ENCODE results near the gene CHRNA4. TPM values are rescaled to one million over a fixed set of nuclear protein-coding genes. Genes with fewer than 3 reads are reported as not detected.
"Not testable (repeated sequence)": the region's sequence is repeated elsewhere in the genome, so short reads cannot be mapped to it uniquely, and the experiment has no call there.

Gene CHRNA4
- total RNA-seq, 2 experiments from 2014 or later: not detected

- H3K4me1 Mint-ChIP-seq (ENCODE audit: low read depth): no peaks in the 10 kb centered on the region
- DNase-seq (no peak), ATAC-seq (no peak)
- peaks cover 8% of the 10 kb centered on the region for H3K9me3 Mint-ChIP-seq (ENCODE audit: insufficient read depth)
- H3K27ac Mint-ChIP-seq: no peak overlapping the region
- POLR2A ChIA-PET: no interaction called here
- H3K4me3 Mint-ChIP-seq: no peak overlapping the region
- CTCF ChIA-PET: interaction anchor here (2.9 to 3.3 kb wide), 2 partner anchors 71 to 157 kb away, joined by 25 read pairs; no protein-coding TSS in a partner anchor
- H3K27me3 Mint-ChIP-seq (ENCODE audit: low read depth): peaks cover 4% of the 10 kb centered on the region
- no peaks in the 10 kb centered on the region for H3K36me3 Mint-ChIP-seq (ENCODE audit: low read depth)
Measured at GRCh38 chr20:63380346-63380870, 19.3 kb upstream of the CHRNA4 start.

- H3K4me3 Mint-ChIP-seq; H3K4me1 Mint-ChIP-seq (ENCODE audit: low read depth); H3K27me3 Mint-ChIP-seq (ENCODE audit: low read depth); POLR2A ChIA-PET; DNase-seq; H3K9me3 Mint-ChIP-seq (ENCODE audit: insufficient read depth); H3K36me3 Mint-ChIP-seq (ENCODE audit: low read depth); H3K27ac Mint-ChIP-seq; ATAC-seq: not testable (repeated sequence)
- CTCF ChIA-PET: interaction anchor here (2.9 to 3.3 kb wide), 2 partner anchors 70 to 156 kb away, joined by 25 read pairs; no protein-coding TSS in a partner anchor
Measured at GRCh38 chr20:63379872-63380271, 18.7 kb upstream of the CHRNA4 start.

GRCh38 chr20:63379296-63379695 is 18.1 kb upstream of the CHRNA4 start:
- Mint-ChIP-seq H3K9me3 (ENCODE audit: insufficient read depth) (no peaks in the 10 kb centered on the region), H3K27me3 (ENCODE audit: low read depth) (peaks cover 4% of the 10 kb centered on the region), H3K4me3 (no peak overlapping the region), H3K36me3 (ENCODE audit: low read depth) (no peaks in the 10 kb centered on the region), H3K27ac (no peak overlapping the region), H3K4me1 (ENCODE audit: low read depth) (no peaks in the 10 kb centered on the region)
- ATAC-seq (no peak), DNase-seq (no peak)
- POLR2A ChIA-PET: no interaction called here
- CTCF ChIA-PET: interaction anchor here (2.3 kb wide), 1 partner anchor 69 kb away, joined by 7 read pairs; no protein-coding TSS in a partner anchor

GRCh38 chr20:63378626-63379025 is 17.5 kb upstream of the CHRNA4 start:
- Mint-ChIP-seq H3K36me3 (ENCODE audit: low read depth) (no peaks in the 10 kb centered on the region), H3K4me3 (no peak overlapping the region), H3K27me3 (ENCODE audit: low read depth) (peaks cover 4% of the 10 kb centered on the region), H3K4me1 (ENCODE audit: low read depth) (no peaks in the 10 kb centered on the region), H3K27ac (no peak overlapping the region), H3K9me3 (ENCODE audit: insufficient read depth) (no peaks in the 10 kb centered on the region)
- ATAC-seq: no peak
- CTCF ChIA-PET: interaction anchor here (1.4 to 2.3 kb wide), 2 partner anchors 69 to 155 kb away, joined by 4 to 7 read pairs; no protein-coding TSS in a partner anchor
- no peak for DNase-seq
- POLR2A ChIA-PET: no interaction called here

- POLR2A ChIA-PET: no interaction called here
- Mint-ChIP-seq H3K27me3 (ENCODE audit: low read depth) (peaks cover 4% of the 10 kb centered on the region), H3K36me3 (ENCODE audit: low read depth) (no peaks in the 10 kb centered on the region), H3K27ac (no peak overlapping the region), H3K4me1 (ENCODE audit: low read depth) (no peaks in the 10 kb centered on the region), H3K9me3 (ENCODE audit: insufficient read depth) (no peaks in the 10 kb centered on the region), H3K4me3 (no peak overlapping the region)
- CTCF ChIA-PET: interaction anchor here (1.4 to 2.3 kb wide), 2 partner anchors 68 to 155 kb away, joined by 4 to 7 read pairs; no protein-coding TSS in a partner anchor
- ATAC-seq: no peak
- DNase-seq: no peak
Measured at GRCh38 chr20:63377951-63378381, 16.8 kb upstream of the CHRNA4 start.

- H3K36me3 Mint-ChIP-seq (ENCODE audit: low read depth): no peaks in the 10 kb centered on the region
- H3K9me3 Mint-ChIP-seq (ENCODE audit: insufficient read depth): no peaks in the 10 kb centered on the region
- ATAC-seq (no peak), DNase-seq (no peak)
- H3K27ac Mint-ChIP-seq: no peak overlapping the region
- ChIA-PET POLR2A (interaction anchor here (0.6 kb wide), 1 partner anchor 28 kb away, joined by 3 read pairs; no protein-coding TSS in a partner anchor), CTCF (interaction anchor here (1.4 to 2.3 kb wide), 2 partner anchors 68 to 154 kb away, joined by 4 to 7 read pairs; no protein-coding TSS in a partner anchor)
- H3K27me3 Mint-ChIP-seq (ENCODE audit: low read depth): peaks cover 4% of the 10 kb centered on the region
- H3K4me1 Mint-ChIP-seq (ENCODE audit: low read depth): no peaks in the 10 kb centered on the region
- no peak overlapping the region for H3K4me3 Mint-ChIP-seq
Measured at GRCh38 chr20:63377256-63377941, 16.2 kb upstream of the CHRNA4 start.

- H3K36me3 Mint-ChIP-seq (ENCODE audit: low read depth): no peaks in the 10 kb centered on the region
- POLR2A ChIA-PET: interaction anchor here (0.6 kb wide), 1 partner anchor 27 kb away, joined by 3 read pairs; no protein-coding TSS in a partner anchor
- ATAC-seq (no peak), DNase-seq (no peak)
- H3K4me1 Mint-ChIP-seq (ENCODE audit: low read depth): no peaks in the 10 kb centered on the region
- H3K9me3 Mint-ChIP-seq (ENCODE audit: insufficient read depth): no peaks in the 10 kb centered on the region
- H3K27ac Mint-ChIP-seq: no peak overlapping the region
- no peak overlapping the region for H3K4me3 Mint-ChIP-seq
- CTCF ChIA-PET: interaction anchor here (2.3 kb wide), 1 partner anchor 67 kb away, joined by 7 read pairs; no protein-coding TSS in a partner anchor
- peaks cover 4% of the 10 kb centered on the region for H3K27me3 Mint-ChIP-seq (ENCODE audit: low read depth)
Measured at GRCh38 chr20:63376283-63377250, 15.4 kb upstream of the CHRNA4 start.

- Mint-ChIP-seq H3K27ac (no peak overlapping the region), H3K4me3 (no peak overlapping the region), H3K36me3 (ENCODE audit: low read depth) (no peaks in the 10 kb centered on the region), H3K9me3 (ENCODE audit: insufficient read depth) (no peaks in the 10 kb centered on the region), H3K27me3 (ENCODE audit: low read depth) (peaks cover 4% of the 10 kb centered on the region), H3K4me1 (ENCODE audit: low read depth) (no peaks in the 10 kb centered on the region)
- no peak for ATAC-seq
- ChIA-PET CTCF (no interaction called here), POLR2A (no interaction called here)
- no peak for DNase-seq
Measured at GRCh38 chr20:63375438-63375837, 14.3 kb upstream of the CHRNA4 start.

GRCh38 chr20:63374504-63374903 is 13.4 kb upstream of the CHRNA4 start:
- Mint-ChIP-seq H3K27ac (no peak overlapping the region), H3K9me3 (ENCODE audit: insufficient read depth) (no peaks in the 10 kb centered on the region), H3K36me3 (ENCODE audit: low read depth) (no peaks in the 10 kb centered on the region), H3K4me1 (ENCODE audit: low read depth) (no peaks in the 10 kb centered on the region), H3K4me3 (no peak overlapping the region), H3K27me3 (ENCODE audit: low read depth) (peaks cover 4% of the 10 kb centered on the region)
- POLR2A ChIA-PET: no interaction called here
- ATAC-seq (no peak), DNase-seq (no peak)
- CTCF ChIA-PET: no interaction called here

- Mint-ChIP-seq H3K27me3 (ENCODE audit: low read depth) (peaks cover 4% of the 10 kb centered on the region), H3K4me3 (no peak overlapping the region), H3K27ac (no peak overlapping the region), H3K9me3 (ENCODE audit: insufficient read depth) (no peaks in the 10 kb centered on the region), H3K4me1 (ENCODE audit: low read depth) (no peaks in the 10 kb centered on the region), H3K36me3 (ENCODE audit: low read depth) (no peaks in the 10 kb centered on the region)
- ChIA-PET POLR2A (no interaction called here), CTCF (no interaction called here)
- ATAC-seq (no peak), DNase-seq (no peak)
Measured at GRCh38 chr20:63373996-63374395, 12.8 kb upstream of the CHRNA4 start.

- DNase-seq: no peak
- no peak overlapping the region for H3K27ac Mint-ChIP-seq
Measured at GRCh38 chr20:63372971-63373885, 12.1 kb upstream of the CHRNA4 start.

More at GRCh38 chr20:63372971-63373885, 12.1 kb upstream of the CHRNA4 start:
- CTCF ChIA-PET: no interaction called here
- H3K36me3 Mint-ChIP-seq (ENCODE audit: low read depth): no peaks in the 10 kb centered on the region
- H3K27me3 Mint-ChIP-seq (ENCODE audit: low read depth): peaks cover 4% of the 10 kb centered on the region
- ATAC-seq: no peak
- no peaks in the 10 kb centered on the region for H3K4me1 Mint-ChIP-seq (ENCODE audit: low read depth)
- H3K9me3 Mint-ChIP-seq (ENCODE audit: insufficient read depth): no peaks in the 10 kb centered on the region
- POLR2A ChIA-PET: interaction anchor here (0.6 kb wide), 1 partner anchor 480 kb away, joined by 3 read pairs; no protein-coding TSS in a partner anchor
- no peak overlapping the region for H3K4me3 Mint-ChIP-seq

All from activated CD8-positive, alpha-beta T cell treated with anti-CD3 and anti-CD28 coated beads, Interleukin-2, amount 10 ng/mL, durations not matched to agents 7 days and 5 days (primary cell).